ENCODE measurements around the gene SOCS6.

DNA sequence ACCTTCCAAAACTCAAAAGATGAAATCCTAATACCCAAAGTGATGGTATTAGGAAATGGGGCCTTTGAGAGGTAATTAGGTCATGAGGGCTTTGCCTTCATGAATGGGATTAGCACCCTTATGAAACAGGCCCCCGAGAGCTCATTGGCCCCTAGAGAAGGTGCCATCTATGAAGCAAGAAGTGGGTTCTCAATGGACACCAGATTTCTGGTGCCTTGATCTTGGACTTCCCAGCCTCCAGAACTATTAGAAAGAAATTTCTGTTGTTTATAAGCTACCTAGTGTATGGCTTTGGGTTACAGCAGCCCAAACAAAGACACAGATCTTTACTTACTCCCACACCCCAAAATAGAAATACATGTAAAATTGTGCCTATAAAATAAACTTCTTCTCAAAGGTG lies 45.4 kb downstream of the SOCS6 start:
- TF ChIP-seq POLR2A (IDR thresholded peaks at IDR 0.05; ENCODE audit: low read depth) (no peak), POLR2AphosphoS5 (IDR thresholded peaks at IDR 0.05) (no peak), CTCF (IDR thresholded peaks at IDR 0.05) (no peak), EP300 (IDR thresholded peaks at IDR 0.05) (no peak)
